GM18951 (cell line): ENCODE data around the gene AP2A2.

Experiments used
- POLR2A ChIP-seq: IDR thresholded peaks from 4 replicates; pipeline ENCODE4 v1.6.1; 2011; ENCODE audit warnings: mild to moderate bottlenecking; ENCODE audit not compliant: insufficient read length, insufficient read depth; ENCODE audit errors: extremely low read depth
- in situ Hi-C: fragments of 300-500 bp; cut with MboI; formaldehyde crosslinking; loops from one replicate; pipeline ENCODE4 v1.12.0; 2022; ENCODE audit warnings: low sequenced_read_pairs, mixed read lengths, inconsistent platforms; ENCODE audit not compliant: unreplicated experiment

The AP2A2 gene

GRCh38 chr11:925496-926301 lies at the start of gene AP2A2:
TSS of gene AP2A2 (plus strand) at chr11:925870. CDS start at chr11:926022, 152 bp downstream.
- in situ Hi-C loops: no loop called here
- TF ChIP-seq POLR2A: peak; percentile 86

GRCh38 chr11:876545-876944 lies 49.1 kb upstream of the AP2A2 start:
- in situ Hi-C loops: loop anchor here (25.0 kb wide), 1 partner anchor 161 kb away; the partner anchor contains the start of gene MUC6
- no peak for TF ChIP-seq POLR2A

- no peak for TF ChIP-seq POLR2A
- in situ Hi-C loops: loop anchor here (25.0 kb wide), 1 partner anchor 160 kb away; the partner anchor contains the start of gene MUC6
Observed at GRCh38 chr11:877565-877964, 48.1 kb upstream of the AP2A2 start.

- TF ChIP-seq POLR2A: no peak
- in situ Hi-C loops: loop anchor here (25.0 kb wide), 1 partner anchor 157 kb away; the partner anchor contains the start of gene MUC6
Observed at GRCh38 chr11:880447-880846, 45.2 kb upstream of the AP2A2 start.

- in situ Hi-C loops: loop anchor here (25.0 kb wide), 1 partner anchor 155 kb away; the partner anchor contains the start of gene MUC6
- no peak for TF ChIP-seq POLR2A
Observed at GRCh38 chr11:882596-882995, 43.1 kb upstream of the AP2A2 start.

GRCh38 chr11:883527-883926 lies 42.1 kb upstream of the AP2A2 start:
- in situ Hi-C loops: loop anchor here (25.0 kb wide), 1 partner anchor 154 kb away; the partner anchor contains the start of gene MUC6
- TF ChIP-seq POLR2A: no peak

- in situ Hi-C loops: loop anchor here (25.0 kb wide), 1 partner anchor 153 kb away; the partner anchor contains the start of gene MUC6
- TF ChIP-seq POLR2A: no peak
Observed at GRCh38 chr11:884578-885070, 41.0 kb upstream of the AP2A2 start.

- in situ Hi-C loops: loop anchor here (25.0 kb wide), 1 partner anchor 151 kb away; the partner anchor contains the start of gene MUC6
- TF ChIP-seq POLR2A: no peak
Observed at GRCh38 chr11:886568-886967, 39.1 kb upstream of the AP2A2 start.

GRCh38 chr11:887589-887988 lies 38.1 kb upstream of the AP2A2 start:
- TF ChIP-seq POLR2A: no peak
- in situ Hi-C loops: loop anchor here (25.0 kb wide), 1 partner anchor 150 kb away; the partner anchor contains the start of gene MUC6

GRCh38 chr11:888310-889212 lies 37.1 kb upstream of the AP2A2 start:
- in situ Hi-C loops: loop anchor here (25.0 kb wide), 1 partner anchor 149 kb away; the partner anchor contains the start of gene MUC6
- no peak for TF ChIP-seq POLR2A

GRCh38 chr11:889257-889656 lies 36.4 kb upstream of the AP2A2 start:
- in situ Hi-C loops: loop anchor here (25.0 kb wide), 1 partner anchor 148 kb away; the partner anchor contains the start of gene MUC6

GRCh38 chr11:889687-890475 lies 35.8 kb upstream of the AP2A2 start:
- TF ChIP-seq POLR2A: no peak
- in situ Hi-C loops: loop anchor here (25.0 kb wide), 1 partner anchor 147 kb away; the partner anchor contains the start of gene MUC6

More at GRCh38 chr11:889257-889656, 36.4 kb upstream of the AP2A2 start:
- no peak for TF ChIP-seq POLR2A
